Panc1 (cell line): ENCODE results near the gene ADSS2. TPM values are rescaled to one million over a fixed set of nuclear protein-coding genes. Genes with fewer than 3 reads are reported as not detected.
"Not testable (repeated sequence)": the region's sequence is repeated elsewhere in the genome, so short reads cannot be mapped to it uniquely, and the experiment has no call there.

ENCODE experiments used
- ATAC-seq: fragments of 200-7000 bp; cut with Tn5 transposase; 2 replicates; pipeline ENCODE4 v1.9.1; 2020; ENCODE audit warnings: mild to moderate bottlenecking, moderate library complexity
- BruUV-seq: library from RNA; stranded (reverse); fragments of 400-500 nt; replicated peaks from 2 replicates; lab custom pipeline; 2021; lab: Mats Ljungman, UMichigan
- CTCF ChIA-PET: fragments of 300-600 bp; sonication (Branson Sonifier 250); formaldehyde crosslinking; loops from one replicate; lab custom pipeline; 2022; ENCODE audit warnings: antibody characterized with exemption; lab: Charles Lee
- POLR2A ChIA-PET: fragments of 300-600 bp; sonication (Branson Sonifier 250); formaldehyde crosslinking; loops from one replicate; lab custom pipeline; 2022; ENCODE audit warnings: antibody characterized with exemption; lab: Charles Lee
- DNase-seq: peaks from one replicate; pipeline ENCODE4 v3.0.0-alpha.2; 2010; ENCODE audit warnings: low read depth, low spot score
- H3K27ac ChIP-seq: 2 replicates; pipeline ENCODE4 v1.5.1; 2011; ENCODE audit warnings: mild to moderate bottlenecking, low read length, inconsistent platforms
- H3K27me3 ChIP-seq: fragments of 200-500 bp; sonication (Bioruptor generic); 2 replicates; pipeline ENCODE4 v1.6.0; 2014; ENCODE audit warnings: low read length, inconsistent platforms; ENCODE audit not compliant: control insufficient read depth, insufficient read depth
- H3K36me3 ChIP-seq: fragments of 200-500 bp; sonication (Bioruptor generic); 2 replicates; pipeline ENCODE4 v1.5.1; 2014; ENCODE audit warnings: inconsistent platforms, mild to moderate bottlenecking, low read length, moderate library complexity; ENCODE audit not compliant: control insufficient read depth, insufficient read depth
- H3K4me1 ChIP-seq: 2 replicates; pipeline ENCODE4 v1.5.1; 2011; ENCODE audit warnings: inconsistent platforms, mild to moderate bottlenecking, low read length, moderate library complexity; ENCODE audit not compliant: control insufficient read depth, insufficient read depth
- H3K4me3 ChIP-seq, 2 experiments: 2 replicates each; pipeline ENCODE4 v1.5.1; 2011 to 2012; ENCODE audit warnings: low read depth in 2 of 2, low read length in 2 of 2, mild to moderate bottlenecking in 2 of 2, inconsistent platforms in 1 of 2, moderate library complexity in 1 of 2
- H3K9me3 ChIP-seq: fragments of 200-500 bp; sonication (Bioruptor generic); 2 replicates; pipeline ENCODE4 v1.5.1; 2014; ENCODE audit warnings: low read depth, mild to moderate bottlenecking, inconsistent platforms, low read length, moderate library complexity; ENCODE audit not compliant: control insufficient read depth, insufficient read depth
- POLR2AphosphoS5 ChIP-seq: IDR thresholded peaks from 2 replicates; pipeline ENCODE4 v1.6.1; 2012; ENCODE audit warnings: mild to moderate bottlenecking, low read depth, low read length, moderate library complexity
- SIN3A ChIP-seq: IDR thresholded peaks from 2 replicates; pipeline ENCODE4 v1.6.1; 2012; ENCODE audit warnings: low read depth, mild to moderate bottlenecking, low read length, moderate library complexity, borderline replicate concordance; ENCODE audit not compliant: insufficient read depth
- TCF7L2 ChIP-seq: IDR thresholded peaks from 2 replicates; pipeline ENCODE4 v1.6.1; 2011; ENCODE audit warnings: mild to moderate bottlenecking, low read depth, low read length, inconsistent platforms
- in situ Hi-C: cut with HindIII; loops from 2 replicates; pipeline ENCODE4 v1.10.0; 2016; ENCODE audit warnings: low sequenced_read_pairs, low pct_unique_long_range_greater_than_20kb
- intact Hi-C: fragments of 100-400 bp; cut with micrococcal nuclease; formaldehyde crosslinking; loops from one replicate; pipeline ENCODE4 v1.10.0; 2022; ENCODE audit not compliant: unreplicated experiment
- total RNA-seq: library from RNA; stranded (reverse); gene quantifications from one replicate; pipeline ENCODE4 v1.2.1, GENCODE V29; 2021; ENCODE audit not compliant: unreplicated experiment
- TF ChIP-seq, protein P1 (sequence below), 2 experiments: IDR thresholded peaks; 2 replicates each; pipeline ENCODE4 v1.6.1; 2011 to 2012; ENCODE audit warnings: low read depth in 2 of 2, control low read depth in 1 of 2, low read length in 1 of 2, mild to moderate bottlenecking in 1 of 2, moderate library complexity in 1 of 2; ENCODE audit not compliant: insufficient read depth in 1 of 2
- TF ChIP-seq, protein P2 (sequence below): fragments of 450-650 bp; IDR thresholded peaks from 2 replicates; pipeline ENCODE4 v1.5.1; 2017; ENCODE audit warnings: mild to moderate bottlenecking

Gene ADSS2
- total RNA-seq, 1 experiment from 2014 or later = 42.2 TPM

DNA sequence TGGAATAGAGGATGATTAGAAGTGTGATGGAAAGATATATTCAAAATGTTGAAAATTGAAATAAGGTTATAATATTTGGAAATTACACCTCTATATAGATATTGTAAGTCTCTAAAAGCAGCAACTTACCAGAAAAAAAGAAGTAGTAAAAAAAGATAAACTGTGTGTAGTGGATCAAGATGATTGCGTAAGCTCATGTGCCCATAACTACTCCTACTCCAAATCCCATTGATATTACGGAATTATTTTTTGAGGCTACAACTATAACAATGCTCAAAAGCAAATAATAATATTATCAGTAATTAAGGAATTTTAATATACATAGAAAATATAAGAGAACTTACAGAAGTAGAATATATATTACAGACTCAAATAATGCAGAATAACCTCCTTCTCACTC, 42.9 kb upstream of the ADSS2 start:
- no peaks in the 10 kb centered on the region; the same call in 1 of the 2 replicates for H3K27me3 ChIP-seq
- POLR2A ChIA-PET = no interaction called here
- H3K27ac ChIP-seq = no peak overlapping the region
- H3K4me3 ChIP-seq = no peak overlapping the region
- no peak for ATAC-seq
- H3K9me3 ChIP-seq = no peaks in the 10 kb centered on the region
- H3K4me1 ChIP-seq = no peaks in the 10 kb centered on the region
- BruUV-seq = no TSS peak
- in situ Hi-C loops (no loop called here), intact Hi-C loops (no loop called here)
- TF ChIP-seq, protein P1, sequence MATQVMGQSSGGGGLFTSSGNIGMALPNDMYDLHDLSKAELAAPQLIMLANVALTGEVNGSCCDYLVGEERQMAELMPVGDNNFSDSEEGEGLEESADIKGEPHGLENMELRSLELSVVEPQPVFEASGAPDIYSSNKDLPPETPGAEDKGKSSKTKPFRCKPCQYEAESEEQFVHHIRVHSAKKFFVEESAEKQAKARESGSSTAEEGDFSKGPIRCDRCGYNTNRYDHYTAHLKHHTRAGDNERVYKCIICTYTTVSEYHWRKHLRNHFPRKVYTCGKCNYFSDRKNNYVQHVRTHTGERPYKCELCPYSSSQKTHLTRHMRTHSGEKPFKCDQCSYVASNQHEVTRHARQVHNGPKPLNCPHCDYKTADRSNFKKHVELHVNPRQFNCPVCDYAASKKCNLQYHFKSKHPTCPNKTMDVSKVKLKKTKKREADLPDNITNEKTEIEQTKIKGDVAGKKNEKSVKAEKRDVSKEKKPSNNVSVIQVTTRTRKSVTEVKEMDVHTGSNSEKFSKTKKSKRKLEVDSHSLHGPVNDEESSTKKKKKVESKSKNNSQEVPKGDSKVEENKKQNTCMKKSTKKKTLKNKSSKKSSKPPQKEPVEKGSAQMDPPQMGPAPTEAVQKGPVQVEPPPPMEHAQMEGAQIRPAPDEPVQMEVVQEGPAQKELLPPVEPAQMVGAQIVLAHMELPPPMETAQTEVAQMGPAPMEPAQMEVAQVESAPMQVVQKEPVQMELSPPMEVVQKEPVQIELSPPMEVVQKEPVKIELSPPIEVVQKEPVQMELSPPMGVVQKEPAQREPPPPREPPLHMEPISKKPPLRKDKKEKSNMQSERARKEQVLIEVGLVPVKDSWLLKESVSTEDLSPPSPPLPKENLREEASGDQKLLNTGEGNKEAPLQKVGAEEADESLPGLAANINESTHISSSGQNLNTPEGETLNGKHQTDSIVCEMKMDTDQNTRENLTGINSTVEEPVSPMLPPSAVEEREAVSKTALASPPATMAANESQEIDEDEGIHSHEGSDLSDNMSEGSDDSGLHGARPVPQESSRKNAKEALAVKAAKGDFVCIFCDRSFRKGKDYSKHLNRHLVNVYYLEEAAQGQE (IDR thresholded peaks at IDR 0.05; ENCODE audit: insufficient read depth in 1 of 2, low read depth in 2 of 2, low read length in 1 of 2) = no peak
- TF ChIP-seq, protein P2, sequence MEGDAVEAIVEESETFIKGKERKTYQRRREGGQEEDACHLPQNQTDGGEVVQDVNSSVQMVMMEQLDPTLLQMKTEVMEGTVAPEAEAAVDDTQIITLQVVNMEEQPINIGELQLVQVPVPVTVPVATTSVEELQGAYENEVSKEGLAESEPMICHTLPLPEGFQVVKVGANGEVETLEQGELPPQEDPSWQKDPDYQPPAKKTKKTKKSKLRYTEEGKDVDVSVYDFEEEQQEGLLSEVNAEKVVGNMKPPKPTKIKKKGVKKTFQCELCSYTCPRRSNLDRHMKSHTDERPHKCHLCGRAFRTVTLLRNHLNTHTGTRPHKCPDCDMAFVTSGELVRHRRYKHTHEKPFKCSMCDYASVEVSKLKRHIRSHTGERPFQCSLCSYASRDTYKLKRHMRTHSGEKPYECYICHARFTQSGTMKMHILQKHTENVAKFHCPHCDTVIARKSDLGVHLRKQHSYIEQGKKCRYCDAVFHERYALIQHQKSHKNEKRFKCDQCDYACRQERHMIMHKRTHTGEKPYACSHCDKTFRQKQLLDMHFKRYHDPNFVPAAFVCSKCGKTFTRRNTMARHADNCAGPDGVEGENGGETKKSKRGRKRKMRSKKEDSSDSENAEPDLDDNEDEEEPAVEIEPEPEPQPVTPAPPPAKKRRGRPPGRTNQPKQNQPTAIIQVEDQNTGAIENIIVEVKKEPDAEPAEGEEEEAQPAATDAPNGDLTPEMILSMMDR = no peak
- TF ChIP-seq TCF7L2 = no peak
- no peak for TF ChIP-seq POLR2AphosphoS5
- no peak for TF ChIP-seq SIN3A
- no peak for DNase-seq
- CTCF ChIA-PET = no interaction called here
- H3K36me3 ChIP-seq = no peaks in the 10 kb centered on the region

DNA sequence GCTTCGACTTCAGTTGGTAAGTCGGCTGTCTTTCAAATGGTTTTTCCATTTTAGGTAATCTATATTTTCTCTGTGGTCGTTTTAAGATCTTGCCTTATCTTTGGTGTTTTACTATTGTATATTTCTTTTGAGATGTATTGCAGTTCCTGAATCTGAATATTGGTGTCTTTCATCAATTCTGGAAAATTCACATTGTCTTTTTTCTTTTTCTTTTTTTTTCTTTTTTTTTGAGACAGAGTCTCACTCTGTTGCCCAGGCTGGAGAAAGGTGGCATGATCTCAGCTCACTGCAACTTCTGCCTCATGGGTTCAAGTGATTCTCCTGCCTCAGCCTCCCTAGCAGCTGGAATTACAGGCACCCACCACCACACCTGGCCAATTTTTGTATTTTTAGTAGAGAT, 33.3 kb upstream of the ADSS2 start:
- intact Hi-C loops, in situ Hi-C loops, H3K9me3 ChIP-seq, H3K27ac ChIP-seq, POLR2A ChIA-PET, BruUV-seq, H3K4me1 ChIP-seq, ATAC-seq, CTCF ChIA-PET, H3K4me3 ChIP-seq, H3K36me3 ChIP-seq, H3K27me3 ChIP-seq, DNase-seq: not testable (repeated sequence)

DNA sequence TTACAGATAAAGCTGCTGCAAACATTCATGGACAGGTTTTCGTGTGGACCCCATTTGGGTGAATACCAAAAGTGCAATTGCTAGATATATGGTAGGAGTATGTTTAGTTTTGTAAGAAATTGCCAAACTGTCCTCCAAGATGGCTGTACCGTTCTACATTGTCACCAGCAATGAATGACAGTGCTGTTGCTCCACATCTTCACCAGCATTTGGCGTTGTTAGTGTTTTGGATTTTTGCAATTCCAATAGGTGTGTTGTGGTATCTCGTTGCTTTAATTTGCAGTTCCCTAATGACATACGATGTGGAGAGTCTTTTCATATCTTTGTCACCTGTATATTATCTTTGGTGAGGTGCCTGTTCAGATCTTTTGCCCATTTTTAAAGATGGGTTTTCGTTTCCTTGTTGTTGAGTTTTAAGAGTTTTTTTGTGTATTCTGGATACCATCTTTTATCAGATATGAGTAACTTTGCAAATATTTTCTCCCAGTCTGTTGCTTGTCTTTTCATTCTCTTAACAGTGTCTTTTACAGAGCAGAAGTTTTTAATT, 21.4 kb upstream of the ADSS2 start:
- H3K4me3 ChIP-seq = no peak overlapping the region
- no peaks in the 10 kb centered on the region for H3K9me3 ChIP-seq
- ChIA-PET POLR2A (no interaction called here), CTCF (no interaction called here)
- no peaks in the 10 kb centered on the region for H3K27me3 ChIP-seq
- no peaks in the 10 kb centered on the region for H3K36me3 ChIP-seq
- H3K4me1 ChIP-seq = no peaks in the 10 kb centered on the region
- ATAC-seq (no peak), DNase-seq (no peak)
- no peak overlapping the region for H3K27ac ChIP-seq
- in situ Hi-C loops = no loop called here
- no TSS peak for BruUV-seq
- TF ChIP-seq POLR2AphosphoS5 = no peak
- no peak for TF ChIP-seq SIN3A
- TF ChIP-seq TCF7L2 = no peak
- TF ChIP-seq, protein P2 = no peak
- intact Hi-C loops = no loop called here
